HG03060 (cell line): ENCODE measurements around the gene OR2G3.

Experiments
- ATAC-seq: cut with Tn5 transposase; IDR thresholded peaks from one replicate; pipeline ENCODE4 v1.9.1; 2021; ENCODE audit warnings: low read depth, moderate number of reproducible peaks; ENCODE audit not compliant: unreplicated experiment

OR2G3 gene

GRCh38 chr1:247605286-247605685 is at the start of gene OR2G3:
Gene OR2G3 (plus strand): TSS chr1:247605586. CDS start chr1:247605586, 0 bp downstream.
- no peak for ATAC-seq

- ATAC-seq: no peak
These were observed 47.3 kb upstream of the OR2G3 start for GRCh38 chr1:247557926-247558674.

- ATAC-seq: no peak
These were observed 43.7 kb upstream of the OR2G3 start for GRCh38 chr1:247561711-247562110.

GRCh38 chr1:247562198-247562597 is 43.2 kb upstream of the OR2G3 start:
- no peak for ATAC-seq

GRCh38 chr1:247574236-247574635 is 31.1 kb upstream of the OR2G3 start:
- ATAC-seq: no peak

GRCh38 chr1:247574664-247575063 is 30.7 kb upstream of the OR2G3 start:
- no peak for ATAC-seq

GRCh38 chr1:247576514-247576913 is 28.9 kb upstream of the OR2G3 start:
- ATAC-seq: no peak

- no peak for ATAC-seq
These were observed 26.4 kb upstream of the OR2G3 start for GRCh38 chr1:247578946-247579460.

GRCh38 chr1:247588060-247588459 is 17.3 kb upstream of the OR2G3 start, which contains the start of gene OR2G2:
Gene OR2G2 (plus strand): TSS chr1:247588360. CDS start chr1:247588360, 0 bp downstream.
- ATAC-seq: no peak

GRCh38 chr1:247613405-247613804 is 8.0 kb downstream of the OR2G3 start:
- no peak for ATAC-seq

GRCh38 chr1:247614625-247615024 is 9.2 kb downstream of the OR2G3 start:
- ATAC-seq: no peak

GRCh38 chr1:247627951-247628350 is 22.6 kb downstream of the OR2G3 start:
- no peak for ATAC-seq

GRCh38 chr1:247638011-247638410 is 32.6 kb downstream of the OR2G3 start:
- no peak for ATAC-seq

GRCh38 chr1:247638781-247639180 is 33.4 kb downstream of the OR2G3 start:
- no peak for ATAC-seq

- ATAC-seq: no peak
These were observed 34.1 kb downstream of the OR2G3 start for GRCh38 chr1:247639381-247639981.

GRCh38 chr1:247642742-247643141 is 37.4 kb downstream of the OR2G3 start:
- no peak for ATAC-seq

- ATAC-seq: no peak
These were observed 41.5 kb downstream of the OR2G3 start for GRCh38 chr1:247646867-247647266.

- no peak for ATAC-seq
These were observed 42.5 kb downstream of the OR2G3 start for GRCh38 chr1:247647864-247648263.

- no peak for ATAC-seq
These were observed 47.7 kb downstream of the OR2G3 start for GRCh38 chr1:247653040-247653439.
